Aorta (tissue), 5 donors: Measurements from ENCODE around the gene COL1A2. TPM values are rescaled to one million over a fixed set of nuclear protein-coding genes. Genes with fewer than 3 reads are reported as not detected.

Experiments used
- ATAC-seq: fragments of 200-7000 bp; cut with Tn5 transposase; one replicate; pipeline ENCODE4 v1.9.1; 2022; ENCODE audit warnings: moderate library complexity; ENCODE audit not compliant: low FRiP score
- DNase-seq, 2 donors: peaks; one replicate each; pipeline ENCODE4 v3.0.0-alpha.2; 2020
- H3K27ac ChIP-seq, 2 donors: one replicate each; pipeline ENCODE4 v1.5.1; 2013; ENCODE audit warnings: low read length in 2 of 2, mild to moderate bottlenecking in 2 of 2, moderate library complexity in 2 of 2, control low read depth in 1 of 2, inconsistent platforms in 1 of 2, low read depth in 1 of 2
- H3K27me3 ChIP-seq, 2 donors: one replicate each; pipeline ENCODE4 v1.6.1; 2013; ENCODE audit warnings: control low read depth in 1 of 2, low read length in 1 of 2, mild to moderate bottlenecking in 1 of 2, moderate library complexity in 1 of 2; ENCODE audit not compliant: insufficient read depth in 2 of 2, control insufficient read depth in 1 of 2
- H3K36me3 ChIP-seq, 2 donors: one replicate each; pipeline ENCODE4 v1.6.1; 2013; ENCODE audit warnings: control low read depth in 1 of 2, low read length in 1 of 2, mild to moderate bottlenecking in 1 of 2; ENCODE audit not compliant: insufficient read depth in 2 of 2, control insufficient read depth in 1 of 2
- H3K4me1 ChIP-seq, 2 donors: one replicate each; pipeline ENCODE4 v1.6.1; 2013; ENCODE audit warnings: low read length in 2 of 2, control low read depth in 1 of 2, mild to moderate bottlenecking in 1 of 2, moderate library complexity in 1 of 2; ENCODE audit not compliant: insufficient read depth in 2 of 2, control insufficient read depth in 1 of 2
- H3K4me3 ChIP-seq, 2 donors: one replicate each; pipeline ENCODE4 v1.5.1; 2013; ENCODE audit warnings: low read length in 2 of 2, control low read depth in 1 of 2, mild to moderate bottlenecking in 1 of 2
- H3K9me3 ChIP-seq: one replicate; pipeline ENCODE4 v1.6.1; 2013; ENCODE audit warnings: mild to moderate bottlenecking, low read length; ENCODE audit not compliant: control insufficient read depth
- WGBS, 2 donors: extraction: QIAGEN DNeasy Blood & Tissue Kit; methylation state at CpG; one replicate each; pipeline ENCODE4 v1.1.7; 2013; 5-methylcytosine and 5-hydroxymethylcytosine counted together
- intact Hi-C, 2 donors: fragments of 100-400 bp; cut with DNase I; formaldehyde crosslinking; loops; one replicate each; pipeline versions ENCODE4 v1.14.2 to v1.15.0; 2022
- polyA plus RNA-seq, 2 donors: library from polyadenylated mRNA; stranded (reverse); fragments of 200-250 nt; gene quantifications; one replicate each; pipeline ENCODE4 v1.2.3, GENCODE V29; 2013
- total RNA-seq, 2 donors: library from RNA; stranded (reverse); fragmentation: NEBNext Ultra II Directional; extraction: Animal tissue kit (Norgen Biotek cat#: 25700); gene quantifications; one replicate each; pipeline ENCODE4 v1.2.1, GENCODE V29; 2021
- donor health status: healthy with polysubstance abuse.
- donor health status: Bipolar disorder and iron deficiency.
- donor health status: DM: no; HTN: no; CAD: no.
- donor health status: DM: no; HTN: no; CAD: no.
- donor health status: DM: yes; HTN: yes; CAD: no.

COL1A2 gene
- total and polyA plus RNA-seq, 4 donors: 282 to 1,770 (median 945) TPM

- Histone ChIP-seq H3K27me3 (no peaks in the 10 kb centered on the region), H3K36me3 (no peaks in the 10 kb centered on the region), H3K9me3 (no peaks in the 10 kb centered on the region), H3K4me1 (no peaks in the 10 kb centered on the region), H3K27ac (no peak overlapping the region), H3K4me3 (no peak overlapping the region)
- ATAC-seq (no peak), DNase-seq (no peak)
- 66% methylated on average over 3 of the region's 3 CpGs for WGBS, 2 donors
- intact Hi-C loops: no loop called here
Observed at GRCh38 chr7:94439893-94440381, 45.2 kb downstream of the COL1A2 start.

GRCh38 chr7:94440451-94441039, 45.9 kb downstream of the COL1A2 start:
- intact Hi-C loops: no loop called here

GRCh38 chr7:94441138-94441537, 46.4 kb downstream of the COL1A2 start:
- ATAC-seq: no peak
- no peaks in the 10 kb centered on the region for H3K36me3 ChIP-seq
- intact Hi-C loops: no loop called here
- no peak overlapping the region for H3K27ac ChIP-seq
- WGBS, 2 donors: 90 to 91% methylated on average over 3 of the region's 3 CpGs
- H3K9me3 ChIP-seq: no peaks in the 10 kb centered on the region
- no peaks in the 10 kb centered on the region for H3K27me3 ChIP-seq
- DNase-seq: no peak
- no peaks in the 10 kb centered on the region for H3K4me1 ChIP-seq
- no peak overlapping the region for H3K4me3 ChIP-seq

More at GRCh38 chr7:94440451-94441039, 45.9 kb downstream of the COL1A2 start:
- no peaks in the 10 kb centered on the region for H3K27me3 ChIP-seq
- no peaks in the 10 kb centered on the region for H3K4me1 ChIP-seq
- WGBS, 2 donors: 80 to 81% methylated on average over 7 of the region's 7 CpGs
- no peak for ATAC-seq
- DNase-seq: no peak
- no peak overlapping the region for H3K4me3 ChIP-seq
- H3K9me3 ChIP-seq: no peaks in the 10 kb centered on the region
- no peak overlapping the region for H3K27ac ChIP-seq
- H3K36me3 ChIP-seq: no peaks in the 10 kb centered on the region

GRCh38 chr7:94442639-94443038, 47.9 kb downstream of the COL1A2 start:
- H3K4me3 ChIP-seq: no peak overlapping the region
- 79 to 82% methylated on average over 3 of the region's 3 CpGs for WGBS, 2 donors
- DNase-seq (no peak), ATAC-seq (no peak)
- intact Hi-C loops: no loop called here
- no peaks in the 10 kb centered on the region for H3K36me3 ChIP-seq
- H3K9me3 ChIP-seq: no peaks in the 10 kb centered on the region
- no peaks in the 10 kb centered on the region for H3K27me3 ChIP-seq
- no peaks in the 10 kb centered on the region for H3K4me1 ChIP-seq
- no peak overlapping the region for H3K27ac ChIP-seq

- WGBS, 2 donors: 79 to 84% methylated on average over 2 of the region's 2 CpGs
- Histone ChIP-seq H3K36me3 (no peaks in the 10 kb centered on the region), H3K27ac (no peak overlapping the region), H3K27me3 (no peaks in the 10 kb centered on the region), H3K4me1 (no peaks in the 10 kb centered on the region), H3K4me3 (no peak overlapping the region), H3K9me3 (no peaks in the 10 kb centered on the region)
- intact Hi-C loops: loop anchor here in 1 of 2 donors (5.0 kb wide), 2 partner anchors 212 to 802 kb away; partner anchors contain the start of gene SGCE
- no peak for DNase-seq
- no peak for ATAC-seq
Observed at GRCh38 chr7:94444813-94445212, 50.1 kb downstream of the COL1A2 start.

- H3K4me1 ChIP-seq: no peaks in the 10 kb centered on the region
- ATAC-seq (no peak), DNase-seq (no peak)
- no peak overlapping the region for H3K4me3 ChIP-seq
- H3K27ac ChIP-seq: no peak overlapping the region
- H3K9me3 ChIP-seq: no peaks in the 10 kb centered on the region
- 38 to 52% methylated on average over 2 of the region's 2 CpGs for WGBS, 2 donors
- no peaks in the 10 kb centered on the region for H3K27me3 ChIP-seq
- no peaks in the 10 kb centered on the region for H3K36me3 ChIP-seq
- intact Hi-C loops: loop anchor here in 1 of 2 donors (5.0 kb wide), 2 partner anchors 212 to 802 kb away; partner anchors contain the start of gene SGCE
Observed at GRCh38 chr7:94445696-94446194, 51.0 kb downstream of the COL1A2 start.

GRCh38 chr7:94446308-94446707, 51.6 kb downstream of the COL1A2 start:
- intact Hi-C loops: loop anchor here in 1 of 2 donors (5.0 kb wide), 2 partner anchors 211 to 801 kb away; partner anchors contain the start of gene SGCE
- H3K4me3 ChIP-seq: no peak overlapping the region
- no peak for DNase-seq
- H3K27ac ChIP-seq: no peak overlapping the region
- no peaks in the 10 kb centered on the region for H3K36me3 ChIP-seq
- 89 to 92% methylated on average over 5 of the region's 5 CpGs for WGBS, 2 donors
- no peak for ATAC-seq
- no peaks in the 10 kb centered on the region for H3K27me3 ChIP-seq
- no peaks in the 10 kb centered on the region for H3K4me1 ChIP-seq
- no peaks in the 10 kb centered on the region for H3K9me3 ChIP-seq

- DNase-seq (no peak), ATAC-seq (no peak)
- 36 to 44% methylated on average over 4 of the region's 4 CpGs for WGBS, 2 donors
- intact Hi-C loops: loop anchor here in 1 of 2 donors (5.0 kb wide), 2 partner anchors 208 to 798 kb away; partner anchors contain the start of gene SGCE
- no peaks in the 10 kb centered on the region for H3K9me3 ChIP-seq
- H3K4me3 ChIP-seq: no peak overlapping the region
- no peaks in the 10 kb centered on the region for H3K27me3 ChIP-seq
- no peaks in the 10 kb centered on the region for H3K4me1 ChIP-seq
- H3K36me3 ChIP-seq: no peaks in the 10 kb centered on the region
- H3K27ac ChIP-seq: no peak overlapping the region
Observed at GRCh38 chr7:94449151-94449725, 54.5 kb downstream of the COL1A2 start.
